SK-N-SH (cell line): ENCODE measurements around the gene CDH11.

Source experiments
- EZH2phosphoT487 ChIP-seq: fragments of 200-600 bp; sonication (generic); IDR thresholded peaks from 2 replicates; pipeline ENCODE4 v1.6.1; 2017; ENCODE audit warnings: low read depth, mixed run types, mild to moderate bottlenecking, antibody characterized with exemption, moderate library complexity, borderline replicate concordance
- FOXM1 ChIP-seq: IDR thresholded peaks from 2 replicates; pipeline ENCODE4 v1.4.0; 2012; ENCODE audit warnings: low read depth, mild to moderate bottlenecking
- IRF3 ChIP-seq: fragments of 150-350 bp; IDR thresholded peaks from 2 replicates; pipeline ENCODE4 v1.6.1; 2016; ENCODE audit warnings: mild to moderate bottlenecking, low read depth, low read length
- MAX ChIP-seq: IDR thresholded peaks from 2 replicates; pipeline ENCODE4 v1.4.0; 2012; ENCODE audit warnings: low read depth
- MEF2A ChIP-seq: IDR thresholded peaks from 2 replicates; pipeline ENCODE4 v1.4.0; 2012; ENCODE audit warnings: low read depth, borderline replicate concordance
- MXI1 ChIP-seq: IDR thresholded peaks from 2 replicates; pipeline ENCODE4 v1.6.1; 2012; ENCODE audit warnings: mild to moderate bottlenecking, low read depth, low read length, improper control_type of control experiment
- POLR2AphosphoS5 ChIP-seq: IDR thresholded peaks from 2 replicates; pipeline ENCODE4 v1.6.1; 2012; ENCODE audit warnings: low read depth, low read length
- REST ChIP-seq: IDR thresholded peaks from 2 replicates; pipeline ENCODE4 v1.6.1; 2012; ENCODE audit warnings: mild to moderate bottlenecking, low read depth, low read length, moderate library complexity
- TAF1 ChIP-seq: IDR thresholded peaks from 2 replicates; pipeline ENCODE4 v1.6.1; 2012; ENCODE audit warnings: low read depth, mild to moderate bottlenecking, low read length, moderate library complexity, borderline replicate concordance
- USF2 ChIP-seq: fragments of 150-350 bp; IDR thresholded peaks from 2 replicates; pipeline ENCODE4 v1.6.1; 2017; ENCODE audit warnings: antibody characterized with exemption, low read length, low read depth, borderline replicate concordance
- TF ChIP-seq, protein P1 (sequence below): fragments of 200-600 bp; sonication (generic); IDR thresholded peaks from 2 replicates; pipeline ENCODE4 v1.6.1; 2017; ENCODE audit warnings: antibody characterized with exemption, mild to moderate bottlenecking, moderate library complexity
- TF ChIP-seq, protein P2 (sequence below): IDR thresholded peaks from 2 replicates; pipeline ENCODE4 v1.4.0; 2012; ENCODE audit warnings: low read depth, borderline replicate concordance

- TF ChIP-seq, protein P1, sequence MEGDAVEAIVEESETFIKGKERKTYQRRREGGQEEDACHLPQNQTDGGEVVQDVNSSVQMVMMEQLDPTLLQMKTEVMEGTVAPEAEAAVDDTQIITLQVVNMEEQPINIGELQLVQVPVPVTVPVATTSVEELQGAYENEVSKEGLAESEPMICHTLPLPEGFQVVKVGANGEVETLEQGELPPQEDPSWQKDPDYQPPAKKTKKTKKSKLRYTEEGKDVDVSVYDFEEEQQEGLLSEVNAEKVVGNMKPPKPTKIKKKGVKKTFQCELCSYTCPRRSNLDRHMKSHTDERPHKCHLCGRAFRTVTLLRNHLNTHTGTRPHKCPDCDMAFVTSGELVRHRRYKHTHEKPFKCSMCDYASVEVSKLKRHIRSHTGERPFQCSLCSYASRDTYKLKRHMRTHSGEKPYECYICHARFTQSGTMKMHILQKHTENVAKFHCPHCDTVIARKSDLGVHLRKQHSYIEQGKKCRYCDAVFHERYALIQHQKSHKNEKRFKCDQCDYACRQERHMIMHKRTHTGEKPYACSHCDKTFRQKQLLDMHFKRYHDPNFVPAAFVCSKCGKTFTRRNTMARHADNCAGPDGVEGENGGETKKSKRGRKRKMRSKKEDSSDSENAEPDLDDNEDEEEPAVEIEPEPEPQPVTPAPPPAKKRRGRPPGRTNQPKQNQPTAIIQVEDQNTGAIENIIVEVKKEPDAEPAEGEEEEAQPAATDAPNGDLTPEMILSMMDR, result no peak
- TF ChIP-seq MAX (no peak), MEF2A (no peak), IRF3 (no peak), REST (no peak), EZH2phosphoT487 (no peak), MXI1 (no peak), POLR2AphosphoS5 (no peak), TAF1 (no peak), USF2 (no peak), FOXM1 (no peak)
- TF ChIP-seq, protein P2, sequence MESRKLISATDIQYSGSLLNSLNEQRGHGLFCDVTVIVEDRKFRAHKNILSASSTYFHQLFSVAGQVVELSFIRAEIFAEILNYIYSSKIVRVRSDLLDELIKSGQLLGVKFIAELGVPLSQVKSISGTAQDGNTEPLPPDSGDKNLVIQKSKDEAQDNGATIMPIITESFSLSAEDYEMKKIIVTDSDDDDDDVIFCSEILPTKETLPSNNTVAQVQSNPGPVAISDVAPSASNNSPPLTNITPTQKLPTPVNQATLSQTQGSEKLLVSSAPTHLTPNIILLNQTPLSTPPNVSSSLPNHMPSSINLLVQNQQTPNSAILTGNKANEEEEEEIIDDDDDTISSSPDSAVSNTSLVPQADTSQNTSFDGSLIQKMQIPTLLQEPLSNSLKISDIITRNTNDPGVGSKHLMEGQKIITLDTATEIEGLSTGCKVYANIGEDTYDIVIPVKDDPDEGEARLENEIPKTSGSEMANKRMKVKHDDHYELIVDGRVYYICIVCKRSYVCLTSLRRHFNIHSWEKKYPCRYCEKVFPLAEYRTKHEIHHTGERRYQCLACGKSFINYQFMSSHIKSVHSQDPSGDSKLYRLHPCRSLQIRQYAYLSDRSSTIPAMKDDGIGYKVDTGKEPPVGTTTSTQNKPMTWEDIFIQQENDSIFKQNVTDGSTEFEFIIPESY, result no peak
Observed at GRCh38 chr16:65118871-65119270, 3.0 kb downstream of the CDH11 start.
